ACC112 (cell line): ENCODE results near the gene SLC35G2.
A peak's percentile ranks its signal among the peaks of the same experiment; 100 is the strongest.
"Not testable (repeated sequence)": the region's sequence is repeated elsewhere in the genome, so short reads cannot be mapped to it uniquely, and the experiment has no call there.

ENCODE experiments used
- H2AFZ ChIP-seq: fragments of 200-600 bp; sonication (generic); one replicate; pipeline ENCODE4 v1.6.0; 2017; ENCODE audit warnings: antibody characterized with exemption, low read length; ENCODE audit not compliant: unreplicated experiment
- H3K27ac ChIP-seq: fragments of 200-600 bp; sonication (generic); 2 replicates; pipeline ENCODE4 v1.5.1; 2014; ENCODE audit warnings: low read depth, mild to moderate bottlenecking, antibody characterized with exemption, low read length, moderate library complexity
- H3K27me3 ChIP-seq: fragments of 200-600 bp; sonication (generic); 2 replicates; pipeline ENCODE4 v1.6.1; 2014; ENCODE audit warnings: mild to moderate bottlenecking, antibody characterized with exemption, low read length, moderate library complexity, mixed read lengths; ENCODE audit not compliant: insufficient read depth
- H3K36me3 ChIP-seq: fragments of 200-600 bp; sonication (generic); 2 replicates; pipeline ENCODE4 v1.6.1; 2016; ENCODE audit warnings: mild to moderate bottlenecking, antibody characterized with exemption, low read length, moderate library complexity, mixed read lengths; ENCODE audit not compliant: insufficient read depth
- H3K4me1 ChIP-seq: fragments of 200-600 bp; sonication (generic); one replicate; pipeline ENCODE4 v1.6.1; 2016; ENCODE audit warnings: low read length, mixed read lengths; ENCODE audit not compliant: insufficient read depth, unreplicated experiment, control insufficient read depth
- H3K4me3 ChIP-seq: fragments of 200-600 bp; sonication (generic); 2 replicates; pipeline ENCODE4 v1.5.1; 2014; ENCODE audit warnings: mild to moderate bottlenecking, low read depth, low read length
- H3K79me2 ChIP-seq: fragments of 200-600 bp; sonication (generic); one replicate; pipeline ENCODE4 v1.6.0; 2016; ENCODE audit warnings: low read length; ENCODE audit not compliant: control insufficient read depth, unreplicated experiment, insufficient read depth

The SLC35G2 gene

GRCh38 chr3:136858381-136858780 is 39.5 kb downstream of the SLC35G2 start:
- no peaks in the 10 kb centered on the region for H3K27me3 ChIP-seq
- no peak overlapping the region for H3K4me3 ChIP-seq
- H3K4me1 ChIP-seq: peaks cover 8% of the 10 kb centered on the region
- no peak overlapping the region for H2AFZ ChIP-seq
- 0 out of 2 replicates have a peak, but pooled peaks cover 6% of the 10 kb centered on the region for H3K36me3 ChIP-seq
- peaks cover 23% of the 10 kb centered on the region for H3K79me2 ChIP-seq
- H3K27ac ChIP-seq: no peak overlapping the region

- Histone ChIP-seq H2AFZ (no peak overlapping the region), H3K4me1 (peaks cover 8% of the 10 kb centered on the region), H3K36me3 (0 out of 2 replicates have a peak, but pooled peaks cover under 1% of the 10 kb centered on the region), H3K79me2 (peaks cover 35% of the 10 kb centered on the region), H3K4me3 (peak overlapping the region; percentile 99), H3K27ac (no peak overlapping the region), H3K27me3 (no peaks in the 10 kb centered on the region)
These were observed 41.6 kb downstream of the SLC35G2 start for GRCh38 chr3:136860541-136860940.

- Histone ChIP-seq H3K36me3 (no peaks in the 10 kb centered on the region), H2AFZ (peak within 1 kb of the TSS; percentile 92), H3K4me3 (peak within 1 kb of the TSS; percentile 99), H3K27ac (peak within 1 kb of the TSS; percentile 64), H3K27me3 (no peaks in the 10 kb centered on the region), H3K79me2 (peaks cover 48% of the 10 kb centered on the region), H3K4me1 (peaks cover 8% of the 10 kb centered on the region)
These were observed 43.1 kb downstream of the SLC35G2 start, which contains the start of gene NCK1 for GRCh38 chr3:136861890-136862616. NCK1 (plus strand) TSS chr3:136862208; CDS start chr3:136928002, 65,794 bp downstream.

GRCh38 chr3:136862617-136863322 is 43.8 kb downstream of the SLC35G2 start:
- H2AFZ ChIP-seq: peak overlapping the region; percentile 91
- H3K4me1 ChIP-seq: peaks cover 8% of the 10 kb centered on the region
- H3K27me3 ChIP-seq: no peaks in the 10 kb centered on the region
- 0 out of 2 replicates have a peak, but pooled peaks cover 4% of the 10 kb centered on the region for H3K36me3 ChIP-seq
- peak overlapping the region; percentile 99 for H3K4me3 ChIP-seq
- peak overlapping the region; percentile 64 for H3K27ac ChIP-seq
- H3K79me2 ChIP-seq: peaks cover 55% of the 10 kb centered on the region

- Histone ChIP-seq H3K27ac (no peak overlapping the region), H2AFZ (no peak overlapping the region), H3K4me1 (no peaks in the 10 kb centered on the region), H3K79me2 (peaks cover 90% of the 10 kb centered on the region), H3K36me3 (peaks cover 41% of the 10 kb centered on the region), H3K4me3 (no peak overlapping the region), H3K27me3 (no peaks in the 10 kb centered on the region)
These were observed 50.4 kb downstream of the SLC35G2 start for GRCh38 chr3:136869282-136869681.

- not testable (repeated sequence) for H3K4me1 ChIP-seq, H3K27me3 ChIP-seq, H3K27ac ChIP-seq, H3K4me3 ChIP-seq, H2AFZ ChIP-seq
- Histone ChIP-seq H3K79me2 (peaks cover 84% of the 10 kb centered on the region), H3K36me3 (peaks cover 44% of the 10 kb centered on the region)
These were observed 53.3 kb downstream of the SLC35G2 start for GRCh38 chr3:136872258-136872657.

GRCh38 chr3:136879510-136879909 is 60.6 kb downstream of the SLC35G2 start:
- H3K4me3 ChIP-seq, H2AFZ ChIP-seq, H3K36me3 ChIP-seq, H3K27me3 ChIP-seq, H3K4me1 ChIP-seq, H3K27ac ChIP-seq: not testable (repeated sequence)
- peaks cover 82% of the 10 kb centered on the region for H3K79me2 ChIP-seq

GRCh38 chr3:136882571-136882970 is 63.6 kb downstream of the SLC35G2 start:
- Histone ChIP-seq H3K79me2 (peaks cover 80% of the 10 kb centered on the region), H3K36me3 (peaks cover 10% of the 10 kb centered on the region; the same call in 1 of the 2 replicates), H3K27me3 (no peaks in the 10 kb centered on the region), H3K4me3 (no peak overlapping the region), H3K4me1 (no peaks in the 10 kb centered on the region), H3K27ac (no peak overlapping the region), H2AFZ (no peak overlapping the region)

- H3K4me1 ChIP-seq: no peaks in the 10 kb centered on the region
- no peak overlapping the region for H2AFZ ChIP-seq
- H3K79me2 ChIP-seq: peaks cover 77% of the 10 kb centered on the region
- H3K27ac ChIP-seq: no peak overlapping the region
- peaks cover 9% of the 10 kb centered on the region; the same call in 1 of the 2 replicates for H3K36me3 ChIP-seq
- no peak overlapping the region for H3K4me3 ChIP-seq
- no peaks in the 10 kb centered on the region for H3K27me3 ChIP-seq
These were observed 65.2 kb downstream of the SLC35G2 start for GRCh38 chr3:136883967-136884720.

- Histone ChIP-seq H3K4me1 (no peaks in the 10 kb centered on the region), H3K27me3 (no peaks in the 10 kb centered on the region), H3K79me2 (peaks cover 72% of the 10 kb centered on the region), H3K27ac (no peak overlapping the region), H2AFZ (no peak overlapping the region), H3K4me3 (no peak overlapping the region), H3K36me3 (peaks cover 6% of the 10 kb centered on the region)
These were observed 66.7 kb downstream of the SLC35G2 start for GRCh38 chr3:136885357-136886213.
